Measurements from ENCODE around the gene UNC80. TPM values are rescaled to one million over a fixed set of nuclear protein-coding genes. Genes with fewer than 3 reads are reported as not detected.

UNC80 gene
- total and polyA plus RNA-seq, 12 donors = 3.0 to 20.2 (median 6.3) TPM

- Histone ChIP-seq H3K4me3 (no peak overlapping the region), H3K27me3 (no peaks in the 10 kb centered on the region), H3K36me3 (replicated peaks in 1 of 2) (no peaks in the 10 kb centered on the region), H3K9me3 (replicated peaks in 1 of 3) (no peaks in the 10 kb centered on the region), H3K27ac (no peak overlapping the region), H3K4me1 (replicated peaks in 1 of 2) (peaks cover 14 to 21% of the 10 kb centered on the region in 2 donors)
- no peak for DNase-seq
- TF ChIP-seq POLR2A (IDR thresholded peaks at IDR 0.05) = no peak
- TF ChIP-seq CTCF (IDR thresholded peaks at IDR 0.05) = no peak
- intact Hi-C loops (cut with DNase I) = no loop called here
Measured at GRCh38 chr2:209943776-209944175, 172.1 kb downstream of the UNC80 start.

- WGBS, 4 donors = 64 to 95% (median 83%) methylated on average over 1 of the region's 1 CpG
- intact Hi-C loops (cut with DNase I) = no loop called here
- DNase-seq = no peak
- Histone ChIP-seq H3K36me3 (replicated peaks in 1 of 2) (no peaks in the 10 kb centered on the region), H3K27ac (peak overlapping the region in 3 of 5 donors; percentile 46 to 52 (median 46)), H3K4me1 (replicated peaks in 1 of 2) (peaks cover 13 to 17% of the 10 kb centered on the region in 2 donors), H3K9me3 (replicated peaks in 1 of 3) (no peaks in the 10 kb centered on the region), H3K4me3 (no peak overlapping the region), H3K27me3 (no peaks in the 10 kb centered on the region)
- TF ChIP-seq CTCF (IDR thresholded peaks at IDR 0.05) (no peak), POLR2A (IDR thresholded peaks at IDR 0.05) (no peak)
Measured at GRCh38 chr2:209946539-209946938, 174.9 kb downstream of the UNC80 start.

- WGBS, 4 donors = 69 to 84% (median 78%) methylated on average over 2 of the region's 2 CpGs
- no peak for TF ChIP-seq POLR2A (IDR thresholded peaks at IDR 0.05)
- no peak for TF ChIP-seq CTCF (IDR thresholded peaks at IDR 0.05)
- no peak for DNase-seq
- H3K27me3 ChIP-seq = no peaks in the 10 kb centered on the region
- no peak overlapping the region for H3K4me3 ChIP-seq
- peaks cover 0 to 10% of the 10 kb centered on the region in 2 donors for H3K4me1 ChIP-seq (replicated peaks in 1 of 2)
- H3K9me3 ChIP-seq (replicated peaks in 1 of 3) = no peaks in the 10 kb centered on the region
- intact Hi-C loops (cut with DNase I) = no loop called here
- no peaks in the 10 kb centered on the region for H3K36me3 ChIP-seq (replicated peaks in 1 of 2)
- H3K27ac ChIP-seq = no peak overlapping the region
Measured at GRCh38 chr2:209956271-209956670, 184.6 kb downstream of the UNC80 start.

GRCh38 chr2:209958016-209958415 lies 186.4 kb downstream of the UNC80 start:
- H3K27me3 ChIP-seq = no peaks in the 10 kb centered on the region
- TF ChIP-seq POLR2A (IDR thresholded peaks at IDR 0.05) (no peak), CTCF (IDR thresholded peaks at IDR 0.05) (no peak)
- DNase-seq = no peak
- WGBS, 4 donors = 92 to 98% (median 95%) methylated on average over 2 of the region's 2 CpGs
- H3K27ac ChIP-seq = no peak overlapping the region
- no peak overlapping the region for H3K4me3 ChIP-seq
- H3K4me1 ChIP-seq (replicated peaks in 1 of 2) = peaks cover 0 to 10% of the 10 kb centered on the region in 2 donors
- H3K36me3 ChIP-seq (replicated peaks in 1 of 2) = no peaks in the 10 kb centered on the region
- intact Hi-C loops (cut with DNase I) = no loop called here
- H3K9me3 ChIP-seq (replicated peaks in 1 of 3) = no peaks in the 10 kb centered on the region

Measured in adrenal gland (tissue), 12 donors.